OCI-LY3 (cell line): ENCODE data around the gene KLHDC9.
A peak's percentile ranks its signal among the peaks of the same experiment; 100 is the strongest.

Experiments
- H2AFZ ChIP-seq: fragments of 200-600, 300-600 bp; shearing (Covaris generic); 2 replicates; pipeline ENCODE4 v1.6.0; 2014; ENCODE audit warnings: antibody characterized with exemption, low read depth, low read length
- H3K27ac ChIP-seq: fragments of 200-600, 300-600 bp; sonication (generic); 2 replicates; pipeline ENCODE4 v1.5.1; 2014; ENCODE audit warnings: mild to moderate bottlenecking, low read length, moderate library complexity, mixed read lengths
- H3K27me3 ChIP-seq: fragments of 200-600, 300-600 bp; sonication (generic); 2 replicates; pipeline ENCODE4 v1.6.1; 2014; ENCODE audit warnings: low read depth, low read length, mixed read lengths
- H3K36me3 ChIP-seq: fragments of 200-600, 300-600 bp; sonication (generic); replicated peaks from 2 replicates; pipeline ENCODE3; 2014; ENCODE audit warnings: low read depth, low read length, mixed read lengths
- H3K4me1 ChIP-seq: fragments of 300-600, 200-600 bp; sonication (generic); 2 replicates; pipeline ENCODE4 v1.6.1; 2014; ENCODE audit warnings: low read length, mixed read lengths
- H3K4me2 ChIP-seq: fragments of 200-600, 300-600 bp; sonication (generic); 2 replicates; pipeline ENCODE4 v1.6.1; 2014; ENCODE audit warnings: low read length, mixed read lengths
- H3K4me3 ChIP-seq: fragments of 300-600, 200-600 bp; sonication (generic); 2 replicates; pipeline ENCODE4 v1.5.1; 2014; ENCODE audit warnings: antibody characterized with exemption, mild to moderate bottlenecking, low read length, moderate library complexity
- H3K79me2 ChIP-seq: fragments of 300-600, 200-600 bp; shearing (Covaris generic); 2 replicates; pipeline ENCODE4 v1.6.1; 2014; ENCODE audit warnings: mild to moderate bottlenecking, low read length, mixed read lengths
- H3K9ac ChIP-seq: fragments of 300-600, 200-600 bp; shearing (Covaris generic); 2 replicates; pipeline ENCODE4 v1.6.0; 2014; ENCODE audit warnings: mild to moderate bottlenecking, low read length, moderate library complexity
- H3K9me3 ChIP-seq: fragments of 200-600, 300-600 bp; shearing (Covaris generic); 2 replicates; pipeline ENCODE4 v1.6.1; 2014; ENCODE audit warnings: low read length, mixed read lengths; ENCODE audit not compliant: insufficient read depth
- H4K20me1 ChIP-seq: fragments of 200-600, 300-600 bp; sonication (generic); 2 replicates; pipeline ENCODE4 v1.6.1; 2016; ENCODE audit warnings: low read length, mixed read lengths; ENCODE audit not compliant: insufficient read depth
- CTCF ChIP-seq: fragments of 200-600, 300-600 bp; sonication (generic); IDR thresholded peaks from 2 replicates; pipeline ENCODE4 v1.5.1; 2014; ENCODE audit warnings: antibody characterized with exemption, low read length, low read depth
- EZH2phosphoT487 ChIP-seq: fragments of 200-600 bp; shearing (Covaris generic); IDR thresholded peaks from 2 replicates; pipeline ENCODE4 v1.6.1; 2018; ENCODE audit warnings: antibody characterized with exemption, mixed run types, low read depth

Gene KLHDC9

GRCh38 chr1:161095230-161095629 is 2.9 kb upstream of the KLHDC9 start:
- no peak overlapping the region for H3K27ac ChIP-seq
- H3K9ac ChIP-seq = no peak overlapping the region
- H2AFZ ChIP-seq = no peak overlapping the region
- H3K4me2 ChIP-seq = peak overlapping the region; percentile 77; the same call in 1 of the 2 replicates
- peaks cover 11% of the 10 kb centered on the region for H3K36me3 ChIP-seq
- peaks cover 59% of the 10 kb centered on the region for H3K4me1 ChIP-seq
- no peaks in the 10 kb centered on the region for H4K20me1 ChIP-seq
- no peak overlapping the region for H3K4me3 ChIP-seq
- TF ChIP-seq CTCF = no peak
- no peak for TF ChIP-seq EZH2phosphoT487
- no peaks in the 10 kb centered on the region for H3K79me2 ChIP-seq
- no peaks in the 10 kb centered on the region for H3K9me3 ChIP-seq
- H3K27me3 ChIP-seq = no peaks in the 10 kb centered on the region

- no peaks in the 10 kb centered on the region for H3K79me2 ChIP-seq
- H3K9ac ChIP-seq = peak overlapping the region; percentile 60
- no peak overlapping the region for H2AFZ ChIP-seq
- peak overlapping the region; percentile 90 for H3K27ac ChIP-seq
- H3K36me3 ChIP-seq = peaks cover 12% of the 10 kb centered on the region
- H3K9me3 ChIP-seq = no peaks in the 10 kb centered on the region
- H3K4me1 ChIP-seq = peaks cover 59% of the 10 kb centered on the region
- H3K4me3 ChIP-seq = peak overlapping the region; percentile 55
- TF ChIP-seq EZH2phosphoT487 (no peak), CTCF (no peak)
- H3K4me2 ChIP-seq = peak overlapping the region; percentile 77
- no peaks in the 10 kb centered on the region for H3K27me3 ChIP-seq
- no peaks in the 10 kb centered on the region for H4K20me1 ChIP-seq
Observed at GRCh38 chr1:161096015-161096414, 2.1 kb upstream of the KLHDC9 start.

GRCh38 chr1:161096530-161096929 is 1.6 kb upstream of the KLHDC9 start:
- peaks cover 14% of the 10 kb centered on the region for H3K36me3 ChIP-seq
- peaks cover 59% of the 10 kb centered on the region for H3K4me1 ChIP-seq
- peak overlapping the region; percentile 90 for H3K27ac ChIP-seq
- H2AFZ ChIP-seq = no peak overlapping the region
- H3K9me3 ChIP-seq = no peaks in the 10 kb centered on the region
- H3K9ac ChIP-seq = peak overlapping the region; percentile 60
- TF ChIP-seq EZH2phosphoT487 (no peak), CTCF (no peak)
- peak overlapping the region; percentile 55 for H3K4me3 ChIP-seq
- H4K20me1 ChIP-seq = no peaks in the 10 kb centered on the region
- H3K4me2 ChIP-seq = peak overlapping the region; percentile 77
- no peaks in the 10 kb centered on the region for H3K79me2 ChIP-seq
- no peaks in the 10 kb centered on the region for H3K27me3 ChIP-seq

- peak overlapping the region; percentile 77 for H3K4me2 ChIP-seq
- peaks cover 40% of the 10 kb centered on the region for H3K4me1 ChIP-seq
- H3K27ac ChIP-seq = no peak overlapping the region
- H3K9ac ChIP-seq = peak overlapping the region; percentile 71; the same call in 1 of the 2 replicates
- no peaks in the 10 kb centered on the region for H3K27me3 ChIP-seq
- H3K79me2 ChIP-seq = peaks cover 18% of the 10 kb centered on the region
- peaks cover 24% of the 10 kb centered on the region for H3K36me3 ChIP-seq
- TF ChIP-seq CTCF = no peak
- no peak for TF ChIP-seq EZH2phosphoT487
- H4K20me1 ChIP-seq = no peaks in the 10 kb centered on the region
- H3K4me3 ChIP-seq = peak overlapping the region; percentile 81
- H3K9me3 ChIP-seq = no peaks in the 10 kb centered on the region
- H2AFZ ChIP-seq = no peak overlapping the region
Observed at GRCh38 chr1:161099090-161099802, 1.1 kb downstream of the KLHDC9 start.
